NCI-H146 treated with DMSO at 0.1 percent for 48 hours (cell line): ENCODE data around the gene ABCG4.
"Not testable (repeated sequence)": the region's sequence is repeated elsewhere in the genome, so short reads cannot be mapped to it uniquely, and the experiment has no call there.

Experiments used
- DNase-seq: peaks from one replicate; lab custom pipeline; 2025; ENCODE audit not compliant: unreplicated experiment; lab: John Stamatoyannopoulos, UW

Gene ABCG4

GRCh38 chr11:119115484-119116234 is 33.2 kb upstream of the ABCG4 start:
- no peak for DNase-seq

- DNase-seq, result no peak
Observed at GRCh38 chr11:119116235-119116594, 32.6 kb upstream of the ABCG4 start.

- no peak for DNase-seq
Observed at GRCh38 chr11:119116601-119117000, 32.3 kb upstream of the ABCG4 start.

- DNase-seq, result no peak
Observed at GRCh38 chr11:119117004-119117706, 31.7 kb upstream of the ABCG4 start.

GRCh38 chr11:119118227-119118626 is 30.6 kb upstream of the ABCG4 start:
- DNase-seq, result no peak

GRCh38 chr11:119118946-119119345 is 29.9 kb upstream of the ABCG4 start:
- no peak for DNase-seq

GRCh38 chr11:119120639-119121007 is 28.2 kb upstream of the ABCG4 start:
- peak; percentile 80 for DNase-seq

- peak; percentile 98 for DNase-seq
Observed at GRCh38 chr11:119121008-119121810, 27.6 kb upstream of the ABCG4 start, which contains the start of gene HINFP. HINFP (plus strand) TSS chr11:119121580; CDS start chr11:119126945, 5,365 bp downstream.

GRCh38 chr11:119121811-119122124 is 27.1 kb upstream of the ABCG4 start:
- no peak for DNase-seq

GRCh38 chr11:119125821-119126220 is 23.0 kb upstream of the ABCG4 start:
- DNase-seq, result no peak

- no peak for DNase-seq
Observed at GRCh38 chr11:119126675-119127268, 22.1 kb upstream of the ABCG4 start.

- DNase-seq, result no peak
Observed at GRCh38 chr11:119130662-119131061, 18.2 kb upstream of the ABCG4 start.

GRCh38 chr11:119134389-119134978 is 14.4 kb upstream of the ABCG4 start:
- no peak for DNase-seq

GRCh38 chr11:119139276-119139675 is 9.6 kb upstream of the ABCG4 start:
- DNase-seq, result not testable (repeated sequence)

- peak; percentile 85 for DNase-seq
Observed at GRCh38 chr11:119144825-119145486, 3.9 kb upstream of the ABCG4 start.

GRCh38 chr11:119145551-119145950 is 3.3 kb upstream of the ABCG4 start:
- DNase-seq, result no peak

GRCh38 chr11:119147604-119148333 is 1.1 kb upstream of the ABCG4 start:
- DNase-seq, result no peak

- no peak for DNase-seq
Observed at GRCh38 chr11:119148720-119149017, 183 bp upstream of the ABCG4 start.

- no peak for DNase-seq
Observed at GRCh38 chr11:119149786-119150275, 979 bp downstream of the ABCG4 start.

- DNase-seq, result no peak
Observed at GRCh38 chr11:119152043-119152442, 3.2 kb downstream of the ABCG4 start.
